Tibial nerve (tissue), 3 donors: Measurements from ENCODE around the gene NTM.

Experiments
- CTCF ChIP-seq, 5 experiments: fragments of 200-600 bp in 3 of 5; fragments of 450-650 bp in 2 of 5; sonication (generic) in 3 of 5; IDR thresholded peaks; one replicate each; pipeline ENCODE4 v1.5.1; 2016 to 2019; ENCODE audit warnings: antibody characterized with exemption in 5 of 5, mild to moderate bottlenecking in 3 of 5, moderate library complexity in 2 of 5
- POLR2A ChIP-seq, 2 donors: fragments of 450-650 bp; IDR thresholded peaks; one replicate each; pipeline ENCODE4 v1.6.1; 2017; ENCODE audit warnings: antibody characterized with exemption in 2 of 2, mild to moderate bottlenecking in 2 of 2, moderate library complexity in 2 of 2

- TF ChIP-seq CTCF (IDR thresholded peaks at IDR 0.05), result no peak
- no peak for TF ChIP-seq POLR2A (IDR thresholded peaks at IDR 0.05)
Measured at GRCh38 chr11:131628739-131629138, 258.3 kb downstream of the NTM start.
